D341Med (cell line): Measurements from ENCODE around the gene OR6M1.

Source experiments
- DNase-seq: peaks from one replicate; pipeline ENCODE4 v3.0.0; 2012; ENCODE audit warnings: low spot score

Gene OR6M1

GRCh38 chr11:123806249-123806648 lies at the start of gene OR6M1:
TSS of gene OR6M1 (minus strand) at chr11:123806349. CDS start at chr11:123806349, 0 bp downstream.
- no peak for DNase-seq

- no peak for DNase-seq
Measured at GRCh38 chr11:123853038-123853437, 46.9 kb upstream of the OR6M1 start.

- no peak for DNase-seq
Measured at GRCh38 chr11:123852321-123852720, 46.2 kb upstream of the OR6M1 start.

GRCh38 chr11:123851110-123851509 lies 45.0 kb upstream of the OR6M1 start:
- DNase-seq: no peak

- no peak for DNase-seq
Measured at GRCh38 chr11:123841174-123841573, 35.0 kb upstream of the OR6M1 start.

GRCh38 chr11:123839131-123839530 lies 33.0 kb upstream of the OR6M1 start:
- no peak for DNase-seq

- DNase-seq: no peak
Measured at GRCh38 chr11:123838659-123839058, 32.5 kb upstream of the OR6M1 start.

- DNase-seq: no peak
Measured at GRCh38 chr11:123838199-123838598, 32.0 kb upstream of the OR6M1 start.

- no peak for DNase-seq
Measured at GRCh38 chr11:123833095-123833494, 26.9 kb upstream of the OR6M1 start.

- DNase-seq: no peak
Measured at GRCh38 chr11:123829745-123830144, 23.6 kb upstream of the OR6M1 start.

- DNase-seq: no peak
Measured at GRCh38 chr11:123822599-123822998, 16.4 kb upstream of the OR6M1 start.

GRCh38 chr11:123822032-123822431 lies 15.9 kb upstream of the OR6M1 start:
- DNase-seq: no peak

GRCh38 chr11:123815122-123815521 lies 9.0 kb upstream of the OR6M1 start:
- DNase-seq: no peak

- DNase-seq: no peak
Measured at GRCh38 chr11:123801765-123802164, 4.4 kb downstream of the OR6M1 start.

- DNase-seq: peak; percentile 46
Measured at GRCh38 chr11:123800036-123800435, 6.1 kb downstream of the OR6M1 start.

- DNase-seq: peak; percentile 28
Measured at GRCh38 chr11:123799438-123799837, 6.7 kb downstream of the OR6M1 start.

- no peak for DNase-seq
Measured at GRCh38 chr11:123798513-123799252, 7.5 kb downstream of the OR6M1 start.

- no peak for DNase-seq
Measured at GRCh38 chr11:123798079-123798478, 8.1 kb downstream of the OR6M1 start.

- DNase-seq: no peak
Measured at GRCh38 chr11:123797541-123797940, 8.6 kb downstream of the OR6M1 start.

- DNase-seq: no peak
Measured at GRCh38 chr11:123797114-123797513, 9.0 kb downstream of the OR6M1 start.

GRCh38 chr11:123796226-123796625 lies 9.9 kb downstream of the OR6M1 start:
- no peak for DNase-seq

- DNase-seq: no peak
Measured at GRCh38 chr11:123783536-123783935, 22.6 kb downstream of the OR6M1 start.

GRCh38 chr11:123778511-123778910 lies 27.6 kb downstream of the OR6M1 start:
- no peak for DNase-seq
